MM.1S (cell line): ENCODE data around the gene PLK2.

Experiments used
- DNase-seq: peaks from one replicate; pipeline ENCODE4 v3.0.0-alpha.2; 2015
- H2AFZ ChIP-seq: fragments of 300-600 bp; sonication (generic); 2 replicates; pipeline ENCODE4 v1.6.0; 2016; ENCODE audit warnings: antibody characterized with exemption, low read length
- H3F3A ChIP-seq: fragments of 300-600 bp; sonication (generic); 2 replicates; pipeline ENCODE4 v1.6.1; 2016; ENCODE audit warnings: mild to moderate bottlenecking, antibody characterized with exemption, low read length, moderate library complexity, mixed read lengths; ENCODE audit not compliant: insufficient read depth
- H3K27ac ChIP-seq: fragments of 300-600 bp; sonication (generic); 2 replicates; pipeline ENCODE4 v1.5.1; 2016; ENCODE audit warnings: mild to moderate bottlenecking, low read length
- H3K27me3 ChIP-seq: fragments of 300-600 bp; sonication (generic); replicated peaks from 2 replicates; pipeline ENCODE4 v1.6.0; 2016; ENCODE audit warnings: low read length; ENCODE audit not compliant: insufficient read depth
- H3K36me3 ChIP-seq: fragments of 300-600 bp; sonication (generic); replicated peaks from 2 replicates; pipeline ENCODE4 v1.6.1; 2016; ENCODE audit warnings: mild to moderate bottlenecking, low read length, mixed read lengths; ENCODE audit not compliant: insufficient read depth
- H3K4me1 ChIP-seq: fragments of 300-600 bp; sonication (generic); 2 replicates; pipeline ENCODE4 v1.6.1; 2016; ENCODE audit warnings: low read length, mixed read lengths
- H3K4me2 ChIP-seq: fragments of 300-600 bp; sonication (generic); 2 replicates; pipeline ENCODE4 v1.6.0; 2016; ENCODE audit warnings: low read depth, low read length
- H3K4me3 ChIP-seq: fragments of 300-600 bp; sonication (generic); 2 replicates; pipeline ENCODE4 v1.5.1; 2016; ENCODE audit warnings: low read length, mixed read lengths
- H3K79me2 ChIP-seq: fragments of 300-600 bp; sonication (generic); 2 replicates; pipeline ENCODE4 v1.6.1; 2016; ENCODE audit warnings: mixed run types, low read length, mixed read lengths
- H3K9ac ChIP-seq: fragments of 300-600 bp; sonication (generic); 2 replicates; pipeline ENCODE4 v1.6.1; 2016; ENCODE audit warnings: low read length, mixed read lengths
- H3K9me2 ChIP-seq: fragments of 300-600 bp; sonication (generic); replicated peaks from 2 replicates; pipeline ENCODE4 v1.6.1; 2016; ENCODE audit warnings: mild to moderate bottlenecking, low read length, mixed read lengths; ENCODE audit not compliant: insufficient read depth
- H3K9me3 ChIP-seq: fragments of 300-600 bp; sonication (generic); replicated peaks from 2 replicates; pipeline ENCODE4 v1.6.1; 2016; ENCODE audit warnings: mild to moderate bottlenecking, low read length, mixed read lengths; ENCODE audit not compliant: insufficient read depth
- H4K20me1 ChIP-seq: fragments of 300-600 bp; sonication (generic); 2 replicates; pipeline ENCODE4 v1.6.1; 2016; ENCODE audit warnings: mild to moderate bottlenecking, low read length, moderate library complexity, mixed read lengths; ENCODE audit not compliant: insufficient read depth
- CTCF ChIP-seq: fragments of 300-600 bp; sonication (generic); IDR thresholded peaks from 2 replicates; pipeline ENCODE4 v1.5.1; 2016; ENCODE audit warnings: antibody characterized with exemption, low read length, mixed read lengths
- EZH2 ChIP-seq: fragments of 300-600 bp; sonication (generic); optimal IDR thresholded peaks from 2 replicates; pipeline ENCODE3; 2017; ENCODE audit warnings: low read depth, mild to moderate bottlenecking, antibody characterized with exemption, low read length, mixed read lengths
- EZH2phosphoT487 ChIP-seq: fragments of 300-600 bp; sonication (generic); IDR thresholded peaks from 2 replicates; pipeline ENCODE4 v1.6.1; 2018; ENCODE audit warnings: antibody characterized with exemption, low read length

PLK2 gene

GRCh38 chr5:58505502-58505901, 45.6 kb upstream of the PLK2 start:
- DNase-seq = no peak
- Histone ChIP-seq H3K4me2 (no peak overlapping the region), H3K9me3 (no peaks in the 10 kb centered on the region), H2AFZ (no peak overlapping the region), H4K20me1 (no peaks in the 10 kb centered on the region), H3F3A (no peaks in the 10 kb centered on the region), H3K27ac (no peak overlapping the region), H3K9me2 (no peaks in the 10 kb centered on the region), H3K9ac (no peak overlapping the region), H3K36me3 (no peaks in the 10 kb centered on the region), H3K4me3 (no peak overlapping the region), H3K79me2 (no peaks in the 10 kb centered on the region), H3K27me3 (no peaks in the 10 kb centered on the region), H3K4me1 (no peaks in the 10 kb centered on the region; the same call in 1 of the 2 replicates)
- no peak for TF ChIP-seq EZH2phosphoT487

GRCh38 chr5:58504766-58505165, 44.9 kb upstream of the PLK2 start:
- no peaks in the 10 kb centered on the region for H3K36me3 ChIP-seq
- no peaks in the 10 kb centered on the region for H3K9me2 ChIP-seq
- H3K27me3 ChIP-seq = no peaks in the 10 kb centered on the region
- no peaks in the 10 kb centered on the region; the same call in 1 of the 2 replicates for H3K4me1 ChIP-seq
- no peak overlapping the region for H2AFZ ChIP-seq
- H3K9ac ChIP-seq = no peak overlapping the region
- H3K4me3 ChIP-seq = no peak overlapping the region
- TF ChIP-seq EZH2 = no peak
- no peak for TF ChIP-seq EZH2phosphoT487
- no peak for TF ChIP-seq CTCF
- no peaks in the 10 kb centered on the region for H3F3A ChIP-seq
- DNase-seq = no peak
- H3K4me2 ChIP-seq = no peak overlapping the region
- H3K79me2 ChIP-seq = no peaks in the 10 kb centered on the region
- no peaks in the 10 kb centered on the region for H4K20me1 ChIP-seq
- no peaks in the 10 kb centered on the region for H3K9me3 ChIP-seq
- H3K27ac ChIP-seq = no peak overlapping the region

GRCh38 chr5:58503390-58504046, 43.6 kb upstream of the PLK2 start:
- no peaks in the 10 kb centered on the region for H3K9me3 ChIP-seq
- H3K27me3 ChIP-seq = no peaks in the 10 kb centered on the region
- no peak overlapping the region for H3K27ac ChIP-seq
- H3K9me2 ChIP-seq = no peaks in the 10 kb centered on the region
- H2AFZ ChIP-seq = no peak overlapping the region
- H3K9ac ChIP-seq = no peak overlapping the region
- no peaks in the 10 kb centered on the region for H3K79me2 ChIP-seq
- H3K4me3 ChIP-seq = no peak overlapping the region
- H4K20me1 ChIP-seq = no peaks in the 10 kb centered on the region
- no peak for TF ChIP-seq EZH2phosphoT487
- no peak for TF ChIP-seq CTCF
- no peak for TF ChIP-seq EZH2
- DNase-seq = no peak
- no peak overlapping the region for H3K4me2 ChIP-seq
- H3K36me3 ChIP-seq = no peaks in the 10 kb centered on the region
- H3K4me1 ChIP-seq = no peaks in the 10 kb centered on the region; the same call in 1 of the 2 replicates
- H3F3A ChIP-seq = no peaks in the 10 kb centered on the region

GRCh38 chr5:58501778-58502417, 42.0 kb upstream of the PLK2 start:
- no peak for DNase-seq
- Histone ChIP-seq H3K27ac (no peak overlapping the region), H3K27me3 (no peaks in the 10 kb centered on the region), H3K9me3 (no peaks in the 10 kb centered on the region), H3F3A (no peaks in the 10 kb centered on the region), H3K9me2 (no peaks in the 10 kb centered on the region), H3K4me1 (no peaks in the 10 kb centered on the region; the same call in 1 of the 2 replicates), H3K79me2 (no peaks in the 10 kb centered on the region), H3K36me3 (no peaks in the 10 kb centered on the region), H3K4me2 (no peak overlapping the region), H3K4me3 (no peak overlapping the region), H2AFZ (no peak overlapping the region), H4K20me1 (no peaks in the 10 kb centered on the region), H3K9ac (no peak overlapping the region)
- TF ChIP-seq EZH2 (no peak), CTCF (no peak), EZH2phosphoT487 (no peak)
